Endothelial cell of umbilical vein (primary cell): ENCODE results near the gene ATP2B2. TPM values are rescaled to one million over a fixed set of nuclear protein-coding genes. Genes with fewer than 3 reads are reported as not detected.

Experiments used
- BruUV-seq: library from RNA; stranded (reverse); fragments of 400-500 nt; replicated peaks from 2 replicates; lab custom pipeline; 2021; lab: Mats Ljungman, UMichigan
- CTCF ChIA-PET: fragments of 300-600, 350-600 bp; sonication (Branson Sonifier 250); formaldehyde crosslinking; loops from one replicate; lab custom pipeline; 2021; ENCODE audit warnings: antibody characterized with exemption, inconsistent platforms; lab: Charles Lee
- POLR2A ChIA-PET: fragments of 300-600, 350-600 bp; sonication (Branson Sonifier 250); formaldehyde crosslinking; loops from one replicate; lab custom pipeline; 2021; ENCODE audit warnings: antibody characterized with exemption, inconsistent platforms; lab: Charles Lee
- DNase-seq: peaks from one replicate; pipeline ENCODE4 v3.0.0-alpha.2; 2011; ENCODE audit warnings: low read depth, low spot score
- FAIRE-seq: peaks from 2 replicates; lab custom pipeline; 2011; peaks lifted over from hg19 to GRCh38; lab: Jason Lieb, UNC
- H2AFZ ChIP-seq: 2 replicates; pipeline ENCODE4 v1.6.0; 2012; ENCODE audit warnings: low read depth, low read length, control low read depth, inconsistent platforms
- H3K27ac ChIP-seq: 2 replicates; pipeline ENCODE4 v1.5.1; 2011; ENCODE audit warnings: low read depth, mild to moderate bottlenecking, control low read depth, low read length, moderate library complexity; ENCODE audit not compliant: insufficient read depth
- H3K27me3 ChIP-seq, 2 experiments: 2 replicates each; pipeline versions ENCODE4 v1.6.0 to v1.6.1; 2011; ENCODE audit warnings: low read length in 2 of 2, mixed read lengths in 1 of 2; ENCODE audit not compliant: control insufficient read depth in 2 of 2, insufficient read depth in 2 of 2
- H3K36me3 ChIP-seq, 2 experiments: 2 replicates in 1 of 2; 3 replicates in 1 of 2; pipeline ENCODE4 v1.5.1; 2011; ENCODE audit warnings: low read length in 2 of 2, mild to moderate bottlenecking in 1 of 2, moderate library complexity in 1 of 2; ENCODE audit not compliant: control insufficient read depth in 2 of 2, insufficient read depth in 2 of 2; ENCODE audit errors: extremely low read depth in 1 of 2
- H3K4me1 ChIP-seq: 3 replicates; pipeline ENCODE4 v1.5.1; 2011; ENCODE audit warnings: mild to moderate bottlenecking, low read length; ENCODE audit not compliant: control insufficient read depth, insufficient read depth; ENCODE audit errors: extremely low read depth
- H3K4me2 ChIP-seq: 2 replicates; pipeline ENCODE4 v1.6.1; 2011; ENCODE audit warnings: low read length, control low read depth, mixed read lengths; ENCODE audit not compliant: insufficient read depth
- H3K4me3 ChIP-seq, 3 experiments: fragments of 200-600 bp in 1 of 3; sonication (generic), shearing (Covaris generic) in 1 of 3; replicated peaks in 1 of 3; 2 replicates each; pipeline ENCODE4 v1.5.1; 2011 to 2016; ENCODE audit warnings: control low read depth in 3 of 3, low read length in 3 of 3, mild to moderate bottlenecking in 2 of 3, inconsistent platforms in 1 of 3, low read depth in 1 of 3, moderate library complexity in 1 of 3; ENCODE audit not compliant: insufficient read depth in 1 of 3
- H3K79me2 ChIP-seq: 2 replicates; pipeline ENCODE4 v1.6.0; 2012; ENCODE audit warnings: low read length, inconsistent platforms; ENCODE audit not compliant: control insufficient read depth, insufficient read depth
- H3K9ac ChIP-seq: replicated peaks from 2 replicates; pipeline ENCODE3; 2011; ENCODE audit warnings: low read length, control low read depth; ENCODE audit not compliant: insufficient read depth; ENCODE audit errors: extremely low read depth
- H3K9me1 ChIP-seq: replicated peaks from 3 replicates; pipeline ENCODE4 v1.6.0; 2011; ENCODE audit warnings: mild to moderate bottlenecking, low read length; ENCODE audit not compliant: control insufficient read depth, insufficient read depth; ENCODE audit errors: extremely low read depth
- H3K9me3 ChIP-seq: replicated peaks from 2 replicates; pipeline ENCODE4 v1.5.1; 2012; ENCODE audit warnings: low read length, inconsistent platforms; ENCODE audit not compliant: control insufficient read depth, insufficient read depth
- H4K20me1 ChIP-seq: replicated peaks from 2 replicates; pipeline ENCODE3; 2011; ENCODE audit warnings: mild to moderate bottlenecking, low read length; ENCODE audit not compliant: control insufficient read depth, insufficient read depth; ENCODE audit errors: extremely low read depth
- EZH2 ChIP-seq: IDR thresholded peaks from 2 replicates; pipeline ENCODE4 v1.6.1; 2012; ENCODE audit warnings: borderline replicate concordance, low read depth, mild to moderate bottlenecking, moderate library complexity, low read length, inconsistent platforms; ENCODE audit not compliant: severe bottlenecking
- FOS ChIP-seq: IDR thresholded peaks from 2 replicates; pipeline ENCODE4 v1.6.1; 2011; ENCODE audit warnings: mild to moderate bottlenecking, low read length, moderate library complexity, borderline replicate concordance; ENCODE audit not compliant: insufficient read depth
- GATA2 ChIP-seq: IDR thresholded peaks from 2 replicates; pipeline ENCODE4 v1.7.0; 2011; ENCODE audit warnings: low read depth, mild to moderate bottlenecking, moderate library complexity, mixed read lengths, low read length; ENCODE audit not compliant: insufficient read length, insufficient read depth
- JUN ChIP-seq: IDR thresholded peaks from 2 replicates; pipeline ENCODE4 v1.6.1; 2011; ENCODE audit warnings: borderline replicate concordance, low read depth; ENCODE audit not compliant: insufficient read length, insufficient read depth
- MAX ChIP-seq: IDR thresholded peaks from 2 replicates; pipeline ENCODE4 v1.6.1; 2011; ENCODE audit not compliant: insufficient read depth, insufficient read length
- MYC ChIP-seq: IDR thresholded peaks from one replicate; pipeline ENCODE4 v1.6.1; 2011; ENCODE audit warnings: mild to moderate bottlenecking, low read depth, low read length
- POLR2A ChIP-seq: IDR thresholded peaks from 2 replicates; pipeline ENCODE4 v1.6.1; 2012; ENCODE audit warnings: low read depth, mild to moderate bottlenecking, control low read depth, low read length
- POLR2AphosphoS5 ChIP-seq: IDR thresholded peaks from 2 replicates; pipeline ENCODE4 v1.6.1; 2012; ENCODE audit warnings: low read depth, mild to moderate bottlenecking, control low read depth, low read length, moderate library complexity; ENCODE audit not compliant: insufficient read depth
- dilution Hi-C: fragments of 300-500 bp; cut with MboI; formaldehyde crosslinking; loops from one replicate; pipeline ENCODE4 v1.15.0; 2019; ENCODE audit warnings: low sequenced_read_pairs; ENCODE audit not compliant: extremely low pct_ligation_motif_present
- intact Hi-C: fragments of 100-400 bp; cut with micrococcal nuclease; formaldehyde crosslinking; loops from one replicate; pipeline ENCODE4 v1.10.0; 2022
- polyA plus RNA-seq, 4 experiments: library from polyadenylated mRNA; depleted of rRNA in 3 of 4; stranded (reverse) in 3 of 4; unstranded in 1 of 4; fragments of >200 nt; gene quantifications; 2 replicates each; pipeline versions ENCODE4 v1.2.1 to v1.2.3, GENCODE V29; 2011 to 2012; ENCODE audit warnings: missing spikeins in 1 of 4
- total RNA-seq: library from RNA; stranded (reverse); gene quantifications from 2 replicates; pipeline ENCODE4 v1.2.3, GENCODE V29; 2021
- TF ChIP-seq, protein P1 (sequence below), 2 donors: IDR thresholded peaks; 1 replicate in 1 of 2; 2 replicates in 1 of 2; pipeline ENCODE4 v1.5.1; 2011; ENCODE audit warnings: low read length in 2 of 2, mild to moderate bottlenecking in 2 of 2, moderate library complexity in 2 of 2, control low read depth in 1 of 2, inconsistent platforms in 1 of 2, low read depth in 1 of 2; ENCODE audit not compliant: insufficient read depth in 1 of 2; ENCODE audit errors: extremely low read depth in 1 of 2

ATP2B2 gene
- total and polyA plus RNA-seq, 2 donors (not counting 3 experiments of a cell fraction or from before 2014, with no cell fraction given), result not detected

GRCh38 chr3:10496121-10496863, 9.1 kb downstream of the ATP2B2 start:
- intact Hi-C loops (no loop called here), dilution Hi-C loops (no loop called here)
- CTCF ChIA-PET, result no interaction called here
- Histone ChIP-seq H3K4me1 (no peaks in the 10 kb centered on the region), H3K27me3 (no peaks in the 10 kb centered on the region), H3K4me2 (no peak overlapping the region), H3K27ac (no peak overlapping the region), H3K36me3 (no peaks in the 10 kb centered on the region), H3K9me1 (no peaks in the 10 kb centered on the region), H3K9me3 (no peaks in the 10 kb centered on the region), H3K79me2 (no peaks in the 10 kb centered on the region), H3K4me3 (no peak overlapping the region), H2AFZ (no peak overlapping the region), H3K9ac (no peak overlapping the region), H4K20me1 (no peaks in the 10 kb centered on the region)
- POLR2A ChIA-PET, result no interaction called here
- FAIRE-seq (no peak), DNase-seq (no peak)
- BruUV-seq, result no TSS peak
- no peak for TF ChIP-seq EZH2
- TF ChIP-seq MYC, result no peak
- TF ChIP-seq MAX, result no peak
- no peak for TF ChIP-seq FOS
- TF ChIP-seq GATA2, result no peak
- TF ChIP-seq POLR2A, result no peak
- TF ChIP-seq, protein P1, sequence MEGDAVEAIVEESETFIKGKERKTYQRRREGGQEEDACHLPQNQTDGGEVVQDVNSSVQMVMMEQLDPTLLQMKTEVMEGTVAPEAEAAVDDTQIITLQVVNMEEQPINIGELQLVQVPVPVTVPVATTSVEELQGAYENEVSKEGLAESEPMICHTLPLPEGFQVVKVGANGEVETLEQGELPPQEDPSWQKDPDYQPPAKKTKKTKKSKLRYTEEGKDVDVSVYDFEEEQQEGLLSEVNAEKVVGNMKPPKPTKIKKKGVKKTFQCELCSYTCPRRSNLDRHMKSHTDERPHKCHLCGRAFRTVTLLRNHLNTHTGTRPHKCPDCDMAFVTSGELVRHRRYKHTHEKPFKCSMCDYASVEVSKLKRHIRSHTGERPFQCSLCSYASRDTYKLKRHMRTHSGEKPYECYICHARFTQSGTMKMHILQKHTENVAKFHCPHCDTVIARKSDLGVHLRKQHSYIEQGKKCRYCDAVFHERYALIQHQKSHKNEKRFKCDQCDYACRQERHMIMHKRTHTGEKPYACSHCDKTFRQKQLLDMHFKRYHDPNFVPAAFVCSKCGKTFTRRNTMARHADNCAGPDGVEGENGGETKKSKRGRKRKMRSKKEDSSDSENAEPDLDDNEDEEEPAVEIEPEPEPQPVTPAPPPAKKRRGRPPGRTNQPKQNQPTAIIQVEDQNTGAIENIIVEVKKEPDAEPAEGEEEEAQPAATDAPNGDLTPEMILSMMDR (IDR thresholded peaks at IDR 0.05; ENCODE audit: extremely low read depth in 1 of 2, insufficient read depth in 1 of 2, low read depth in 1 of 2, low read length in 2 of 2), result no peak
- TF ChIP-seq POLR2AphosphoS5, result no peak
- TF ChIP-seq JUN, result no peak
